HG02623 (cell line): ENCODE measurements around the gene RNF186.
"Not testable (repeated sequence)": the region's sequence is repeated elsewhere in the genome, so short reads cannot be mapped to it uniquely, and the experiment has no call there.

ENCODE experiments used
- ATAC-seq: cut with Tn5 transposase; IDR thresholded peaks from one replicate; pipeline ENCODE4 v1.9.1; 2021; ENCODE audit warnings: moderate library complexity; ENCODE audit not compliant: unreplicated experiment

Gene RNF186

DNA sequence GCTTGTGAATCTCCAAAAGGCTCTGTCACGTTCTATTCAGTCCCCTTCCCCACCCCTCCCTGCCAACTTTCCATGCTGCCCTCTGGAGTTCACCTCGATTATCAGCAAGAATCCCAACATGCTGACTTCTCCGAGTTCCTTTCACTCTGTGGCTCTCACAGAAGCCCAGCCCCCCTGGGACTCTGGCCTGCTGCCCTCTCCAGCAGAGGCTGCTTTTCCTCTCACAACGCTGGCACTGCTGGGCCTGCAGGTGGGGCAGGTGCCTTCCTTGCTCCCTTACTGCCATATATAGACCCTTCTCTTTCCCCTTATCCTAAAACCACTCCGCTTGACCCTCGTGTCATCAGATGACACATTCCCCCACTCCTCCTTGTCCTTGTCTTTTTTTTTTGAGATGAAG is 10.2 kb upstream of the RNF186 start:
- ATAC-seq: no peak

DNA sequence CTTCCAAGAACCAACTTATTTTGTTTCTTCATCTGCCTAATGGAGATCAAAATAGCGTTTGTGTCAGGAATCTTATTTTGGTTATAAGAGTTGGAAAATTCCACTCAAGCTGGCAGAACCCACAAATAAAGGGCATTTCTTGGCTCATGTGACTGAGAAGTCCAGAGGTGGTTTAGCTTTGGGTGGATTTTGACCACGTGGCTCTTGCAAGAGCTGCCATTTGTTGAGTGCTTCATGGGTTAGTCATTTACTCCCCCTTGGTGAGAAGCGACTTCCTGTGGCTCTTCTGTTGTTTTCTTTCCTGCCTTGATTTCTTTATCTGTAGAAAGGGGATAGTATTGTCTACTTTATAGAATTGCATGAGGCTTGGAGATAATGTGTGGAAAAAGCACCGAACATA is 9.5 kb upstream of the RNF186 start:
- ATAC-seq: no peak

DNA sequence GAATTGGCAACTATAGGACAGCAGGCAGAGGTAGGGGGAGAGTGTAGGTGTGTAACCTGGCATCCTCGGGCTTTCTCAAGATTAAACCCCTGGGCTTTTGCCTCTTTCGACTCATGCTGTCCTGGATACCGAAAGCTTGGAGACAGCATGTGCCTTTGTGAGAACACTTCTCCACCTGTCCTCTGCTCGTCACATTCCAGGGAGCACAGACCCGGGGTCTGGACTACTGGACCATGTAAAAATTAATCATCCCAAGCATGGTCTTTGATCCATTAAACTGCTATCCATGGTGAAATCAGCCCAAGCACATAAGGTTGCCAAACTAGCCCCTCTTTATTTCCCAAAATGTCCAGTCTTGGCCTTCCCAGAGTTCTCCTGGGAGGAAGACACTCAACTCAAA is 9.0 kb upstream of the RNF186 start:
- ATAC-seq: no peak

DNA sequence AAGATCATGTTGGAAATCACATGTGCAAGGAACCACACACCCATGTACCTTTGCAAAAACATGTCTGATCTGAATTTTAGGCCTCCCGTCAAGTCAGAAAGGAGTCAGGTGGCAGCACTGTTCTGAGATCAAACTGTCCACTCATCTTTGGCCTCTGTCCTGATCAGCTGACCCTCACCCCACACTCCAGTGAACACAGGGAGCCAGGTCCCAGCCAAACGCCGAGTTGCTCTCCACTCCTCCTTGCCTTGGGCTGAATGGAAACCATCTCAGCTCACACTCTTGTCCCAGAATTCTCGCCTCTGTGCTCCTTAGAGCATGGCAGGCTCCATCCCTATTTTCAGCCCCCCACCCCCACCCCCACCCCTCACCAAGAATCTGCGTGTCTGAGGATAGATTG is 4.6 kb upstream of the RNF186 start:
- no peak for ATAC-seq

DNA sequence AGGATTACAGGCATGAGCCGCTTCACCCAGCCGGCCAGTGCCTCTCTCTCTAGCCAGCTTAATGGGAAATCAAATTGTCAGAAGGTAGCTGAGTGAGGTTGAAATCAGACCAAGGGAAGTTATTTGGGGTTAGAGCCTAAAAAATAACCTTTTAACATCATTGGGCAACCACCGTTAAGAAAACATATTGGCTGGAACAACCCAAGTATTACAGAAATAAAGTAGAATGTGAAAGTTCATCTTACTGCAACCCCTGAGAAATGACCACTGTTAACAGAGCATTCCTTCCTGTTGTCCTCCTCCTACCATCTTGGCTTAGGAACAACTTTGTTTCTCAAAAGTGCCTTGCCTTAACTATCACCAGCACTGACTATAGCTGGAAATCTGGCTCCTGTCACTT is 3.2 kb upstream of the RNF186 start:
- ATAC-seq: no peak

DNA sequence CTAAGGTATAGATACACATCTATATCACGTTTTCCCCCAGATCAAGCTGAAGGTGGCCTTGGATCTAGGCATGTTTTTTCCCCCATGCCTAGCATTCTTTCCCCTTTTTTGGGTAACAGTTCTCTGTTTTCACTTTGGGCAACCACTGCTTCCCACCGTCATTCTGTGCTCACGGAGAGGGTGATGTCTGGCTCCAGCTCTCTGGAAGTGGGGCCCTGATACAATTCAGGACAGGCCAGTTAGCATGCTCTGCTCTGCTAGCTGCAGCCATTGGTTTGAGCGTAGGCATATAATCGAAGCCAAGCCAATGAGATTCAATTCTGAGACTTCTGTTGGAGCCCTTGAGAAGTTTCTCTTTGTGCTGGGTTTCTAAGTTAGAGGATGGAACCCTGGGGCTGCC is 2.1 kb upstream of the RNF186 start:
- ATAC-seq: no peak

DNA sequence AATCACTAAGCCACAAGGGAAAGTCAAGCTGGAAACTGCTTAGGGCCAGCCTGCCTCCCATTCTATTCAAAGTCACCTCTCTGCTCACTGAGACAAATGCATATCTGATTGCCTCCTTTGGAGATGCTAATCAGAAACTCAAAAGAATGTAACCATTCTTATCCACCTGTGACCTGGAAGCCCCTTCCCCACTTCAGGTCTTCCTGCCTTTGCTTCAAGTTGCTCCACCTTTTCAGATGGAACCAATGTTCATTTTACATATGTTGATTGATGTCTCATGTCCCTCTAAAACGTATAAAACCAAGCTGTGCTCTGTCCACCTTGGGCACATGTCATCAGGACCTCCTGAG is 1.6 kb upstream of the RNF186 start:
- ATAC-seq: not testable (repeated sequence)

DNA sequence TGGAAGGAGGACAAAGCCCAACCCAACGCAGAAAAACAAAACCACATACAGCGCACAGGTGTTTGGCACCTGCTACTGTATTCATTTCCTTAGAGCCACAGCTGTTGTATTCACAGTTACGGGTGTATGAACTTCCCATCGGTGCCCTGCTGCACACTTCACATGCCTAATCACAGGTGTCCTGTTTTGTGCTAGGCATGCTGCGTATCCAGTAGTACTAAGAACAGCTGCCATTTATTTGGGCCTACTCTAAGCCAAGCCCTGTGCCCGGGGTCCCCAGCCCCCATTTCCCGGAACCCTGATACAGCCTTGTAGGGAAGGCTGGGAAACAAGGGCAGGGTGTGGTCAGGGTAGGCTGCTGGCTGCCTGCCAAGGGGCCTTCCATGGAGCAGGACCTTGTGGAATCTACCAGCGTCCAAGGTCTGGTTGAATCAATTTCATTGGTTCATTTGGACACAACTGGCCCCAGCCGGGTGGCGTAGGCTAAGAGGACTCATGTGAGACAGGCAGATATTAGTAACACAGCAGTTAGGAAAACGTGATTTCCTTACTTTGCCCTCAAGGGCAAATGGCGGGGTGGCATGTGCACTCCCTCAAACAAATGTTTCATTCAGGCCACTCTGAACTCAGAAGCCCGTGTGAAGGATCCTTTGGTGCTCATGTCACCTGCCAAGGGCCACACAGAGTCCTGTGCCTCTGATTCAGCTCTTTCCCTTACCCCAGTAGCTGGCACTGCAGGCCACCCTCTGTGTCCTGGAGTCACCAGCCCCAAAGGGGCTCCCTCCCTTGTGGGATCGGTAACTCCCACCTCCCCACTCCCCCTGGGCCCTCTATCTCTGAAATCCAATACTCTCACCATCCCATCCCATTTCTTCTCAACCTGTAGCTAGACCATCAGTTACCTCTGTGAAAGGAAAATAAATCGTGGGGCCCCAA is 986 bp upstream of the RNF186 start:
- no peak for ATAC-seq

DNA sequence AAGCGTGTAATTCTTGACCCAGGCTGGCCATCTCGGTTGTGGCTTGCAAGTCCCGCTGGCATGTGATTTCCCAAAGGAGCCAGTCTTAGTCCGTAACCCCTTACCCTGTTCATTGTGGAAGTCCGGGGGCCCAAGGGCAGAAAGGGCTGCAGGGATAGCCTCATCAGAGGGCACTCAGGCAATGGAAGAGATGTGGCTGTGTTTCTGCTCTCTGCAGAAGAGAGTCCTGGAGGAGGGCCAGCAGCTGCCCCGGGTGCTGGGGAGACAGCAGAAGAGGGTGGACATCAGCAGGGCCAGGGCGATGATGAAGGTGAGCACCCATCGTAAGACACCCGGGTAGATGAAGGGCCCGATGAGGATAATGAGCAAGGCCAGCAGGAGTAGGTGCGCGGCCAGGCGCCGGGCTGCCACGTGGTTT is 830 bp downstream of the RNF186 start:
- no peak for ATAC-seq

DNA sequence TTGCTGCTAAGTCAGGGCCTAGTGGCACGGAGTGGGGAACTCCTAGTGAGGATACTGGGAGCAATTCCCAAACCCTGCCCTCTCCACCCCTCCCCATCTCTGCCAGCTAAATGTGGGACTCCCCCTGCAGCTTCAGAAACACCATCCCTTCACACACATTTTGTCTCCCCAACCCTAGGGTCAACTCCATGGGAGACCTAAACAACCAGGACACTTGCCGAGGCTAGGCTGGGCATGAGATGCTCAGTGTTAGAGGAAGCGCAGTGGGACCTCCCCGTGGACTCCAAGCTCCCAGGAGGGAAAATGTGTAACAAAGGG is 1.5 kb downstream of the RNF186 start:
- no peak for ATAC-seq

DNA sequence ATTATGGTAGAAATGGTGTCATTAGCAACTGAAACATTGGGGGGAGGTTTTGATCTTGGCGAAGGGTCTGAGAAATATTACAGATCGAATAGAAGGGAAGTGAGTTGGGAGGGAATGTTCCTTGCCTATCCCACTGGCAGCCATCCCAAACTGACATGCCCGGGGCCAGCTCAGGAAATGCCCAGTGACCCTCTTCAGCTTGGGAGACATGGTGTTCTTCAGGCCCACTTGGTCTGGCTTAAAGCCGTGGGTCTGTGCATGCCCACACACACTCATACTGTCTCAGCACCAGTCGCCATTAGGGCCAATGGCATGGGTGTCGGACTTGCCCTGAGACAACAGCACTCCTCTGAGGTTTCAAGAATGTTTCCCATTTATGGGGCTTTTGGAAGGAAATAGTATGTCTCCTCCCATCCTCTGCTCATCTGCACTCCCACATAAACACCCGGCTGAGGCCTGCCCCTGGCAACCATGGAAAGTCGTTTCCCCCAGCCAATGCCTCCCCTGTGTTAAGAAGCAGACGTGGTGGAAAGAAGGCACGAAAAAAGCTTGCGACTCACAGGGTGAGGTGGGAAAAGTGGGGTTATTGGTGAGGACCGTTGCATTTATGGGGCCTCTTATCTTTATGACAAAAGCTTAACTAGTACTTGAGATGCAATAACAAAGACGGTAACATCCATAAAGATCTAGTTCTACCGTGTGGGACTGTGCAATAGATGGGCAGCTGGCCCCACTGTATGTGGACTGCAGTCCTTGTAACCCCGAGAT is 2.0 kb downstream of the RNF186 start:
- ATAC-seq: no peak

DNA sequence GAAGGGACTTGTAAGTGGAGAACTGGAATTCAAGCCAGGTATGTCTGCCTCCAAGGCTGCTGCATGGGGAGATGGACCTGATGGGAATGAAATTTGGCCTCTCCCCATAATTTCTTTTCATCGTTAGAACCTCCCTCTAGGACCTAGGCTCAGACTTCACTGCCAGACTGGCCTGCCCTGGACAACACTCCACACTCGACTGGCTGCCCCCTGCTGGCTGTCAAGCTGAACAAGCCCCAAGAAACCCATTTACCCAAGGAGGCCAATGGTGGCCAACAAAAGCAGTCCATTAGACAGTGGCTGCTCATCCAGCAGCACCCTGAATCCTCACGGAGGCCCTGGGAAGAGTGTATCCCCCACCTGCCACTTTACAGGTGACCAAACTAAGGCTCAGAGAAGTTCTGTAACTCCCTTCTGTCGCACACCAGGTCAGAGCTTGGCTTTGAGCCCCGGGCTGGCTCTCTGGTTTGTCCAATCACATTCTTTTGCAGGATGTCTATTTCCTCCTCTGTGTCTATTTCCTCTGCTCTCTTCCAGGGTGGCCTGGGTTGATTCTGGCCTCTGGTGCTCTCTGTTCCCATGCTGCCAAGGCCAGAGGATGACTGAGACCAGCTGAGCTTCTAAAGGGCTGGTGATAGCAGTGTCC is 3.8 kb downstream of the RNF186 start:
- no peak for ATAC-seq

DNA sequence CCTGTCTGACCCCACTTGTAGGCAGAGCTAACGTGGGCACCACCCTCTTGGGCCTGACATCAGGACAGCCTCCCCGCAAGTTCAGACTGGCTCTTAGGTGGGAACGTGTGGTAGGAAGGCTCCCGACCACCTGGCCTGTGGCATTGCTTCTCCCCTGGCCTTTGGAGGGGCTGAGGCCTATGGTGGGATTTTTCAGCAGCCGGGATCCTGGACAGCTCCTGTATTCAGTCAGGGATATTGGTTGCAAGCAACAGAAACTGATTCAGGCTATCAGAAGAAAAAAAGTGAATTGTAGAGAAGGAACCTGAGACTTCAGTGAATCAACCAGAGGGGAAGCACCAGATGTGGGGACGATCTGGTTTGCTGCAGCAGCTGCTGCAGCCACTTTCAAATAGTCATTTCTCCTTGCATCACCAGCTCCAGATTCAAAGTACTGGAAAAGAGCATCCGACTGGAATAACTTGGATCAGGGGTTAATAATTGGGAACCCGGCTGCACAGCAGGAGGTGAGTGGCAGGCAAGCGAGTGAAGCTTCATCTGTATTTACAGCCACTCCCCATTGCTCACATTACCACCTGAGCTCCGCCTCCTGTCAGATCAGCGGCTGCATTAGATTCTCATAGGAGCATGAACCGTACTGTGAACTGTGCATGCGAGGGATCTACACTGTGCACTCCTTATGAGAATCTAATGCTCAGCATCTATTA is 5.9 kb downstream of the RNF186 start:
- no peak for ATAC-seq

DNA sequence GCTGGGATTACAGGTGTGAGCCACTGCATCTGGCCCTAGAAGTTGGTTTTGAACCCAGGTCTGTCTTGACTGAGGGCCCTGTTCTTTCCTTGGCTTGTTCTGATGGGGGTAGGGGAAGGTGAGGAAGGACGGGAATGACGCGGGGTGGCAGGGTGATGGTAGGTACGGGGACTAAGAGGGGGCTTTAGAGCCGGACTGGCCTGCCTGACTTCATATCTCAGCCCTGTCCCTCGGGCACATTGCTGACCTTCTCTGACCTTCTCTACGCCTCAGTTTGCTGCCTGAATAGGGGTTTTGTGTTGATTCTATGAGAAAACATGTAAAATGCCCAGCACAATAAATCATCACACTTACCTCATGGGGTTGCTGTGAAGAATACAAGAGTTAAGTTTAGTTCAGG is 6.7 kb downstream of the RNF186 start:
- ATAC-seq: no peak

DNA sequence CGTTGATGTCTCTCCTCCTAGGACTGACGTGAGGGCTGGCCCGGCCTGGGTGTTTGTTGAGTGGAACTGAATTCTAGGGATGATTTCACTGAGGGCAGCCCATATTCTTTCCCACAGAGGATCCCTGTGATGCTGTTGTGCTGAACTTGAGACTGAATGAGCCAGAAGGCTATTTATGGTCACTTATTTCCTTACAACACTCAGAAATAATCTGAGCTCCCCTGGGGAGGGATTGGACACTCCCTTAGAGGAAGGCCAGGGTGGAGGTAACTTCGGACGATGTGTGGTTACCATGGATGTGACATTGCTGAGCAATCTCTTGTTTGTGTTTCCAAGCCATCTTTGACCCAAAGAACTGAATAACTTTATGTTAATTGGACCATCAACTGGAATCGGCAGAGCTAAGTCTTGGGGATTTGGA is 10.2 kb downstream of the RNF186 start:
- no peak for ATAC-seq

DNA sequence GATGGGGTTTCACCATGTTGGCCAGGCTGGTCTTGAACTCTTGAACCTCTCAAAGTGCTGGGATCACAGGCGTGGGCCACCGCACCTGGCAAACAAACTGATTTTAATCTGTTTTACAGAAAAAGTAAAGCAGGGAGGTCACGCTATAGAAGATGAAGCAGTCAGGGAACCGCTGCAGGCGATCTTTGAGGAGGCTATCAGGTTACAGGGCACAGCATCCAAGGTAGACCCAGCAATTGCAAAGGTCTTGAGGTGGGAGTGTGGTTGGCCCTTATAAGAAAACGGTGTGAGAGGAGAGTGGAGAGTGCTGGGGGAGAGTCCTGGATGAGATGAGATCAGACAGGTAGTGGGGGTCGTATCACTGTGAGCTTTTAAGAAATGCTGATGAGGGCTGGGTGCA is 12.8 kb downstream of the RNF186 start:
- no peak for ATAC-seq

DNA sequence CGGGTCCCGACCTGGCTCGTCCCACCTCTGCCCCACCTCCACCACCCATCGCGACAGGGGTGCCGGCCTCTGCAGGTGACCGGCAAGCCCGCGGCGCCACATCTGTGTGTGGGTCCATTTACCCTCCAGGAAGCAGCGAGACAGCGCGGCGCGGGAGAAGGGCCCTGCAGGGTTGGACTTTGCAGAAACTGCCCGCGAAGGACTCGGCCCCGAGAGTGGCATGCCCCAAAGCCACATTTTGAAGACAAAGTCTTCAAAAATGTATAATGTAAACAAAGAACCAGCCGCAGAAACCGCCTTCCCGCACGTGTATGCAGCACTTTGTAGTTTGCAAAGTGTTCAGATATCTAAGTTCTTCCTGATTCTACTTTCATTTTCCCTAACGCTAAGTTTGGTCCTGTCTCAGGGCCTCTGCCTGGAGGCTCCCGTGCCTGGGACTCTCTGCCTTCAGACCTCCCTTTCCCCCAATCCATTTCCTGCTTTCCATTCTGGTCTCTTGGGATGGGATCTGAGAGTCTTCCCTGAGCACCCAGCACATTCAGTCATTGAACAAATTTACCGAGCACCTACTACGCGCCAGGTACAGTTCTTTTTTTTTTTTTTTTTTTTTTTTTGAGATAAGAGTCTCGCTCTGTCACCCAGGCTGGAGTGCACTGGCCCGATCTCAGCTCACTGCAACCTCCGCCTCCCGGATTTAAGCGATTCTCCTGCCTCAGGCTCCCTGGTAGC is 14.8 kb downstream of the RNF186 start:
- peak; percentile 42 for ATAC-seq

DNA sequence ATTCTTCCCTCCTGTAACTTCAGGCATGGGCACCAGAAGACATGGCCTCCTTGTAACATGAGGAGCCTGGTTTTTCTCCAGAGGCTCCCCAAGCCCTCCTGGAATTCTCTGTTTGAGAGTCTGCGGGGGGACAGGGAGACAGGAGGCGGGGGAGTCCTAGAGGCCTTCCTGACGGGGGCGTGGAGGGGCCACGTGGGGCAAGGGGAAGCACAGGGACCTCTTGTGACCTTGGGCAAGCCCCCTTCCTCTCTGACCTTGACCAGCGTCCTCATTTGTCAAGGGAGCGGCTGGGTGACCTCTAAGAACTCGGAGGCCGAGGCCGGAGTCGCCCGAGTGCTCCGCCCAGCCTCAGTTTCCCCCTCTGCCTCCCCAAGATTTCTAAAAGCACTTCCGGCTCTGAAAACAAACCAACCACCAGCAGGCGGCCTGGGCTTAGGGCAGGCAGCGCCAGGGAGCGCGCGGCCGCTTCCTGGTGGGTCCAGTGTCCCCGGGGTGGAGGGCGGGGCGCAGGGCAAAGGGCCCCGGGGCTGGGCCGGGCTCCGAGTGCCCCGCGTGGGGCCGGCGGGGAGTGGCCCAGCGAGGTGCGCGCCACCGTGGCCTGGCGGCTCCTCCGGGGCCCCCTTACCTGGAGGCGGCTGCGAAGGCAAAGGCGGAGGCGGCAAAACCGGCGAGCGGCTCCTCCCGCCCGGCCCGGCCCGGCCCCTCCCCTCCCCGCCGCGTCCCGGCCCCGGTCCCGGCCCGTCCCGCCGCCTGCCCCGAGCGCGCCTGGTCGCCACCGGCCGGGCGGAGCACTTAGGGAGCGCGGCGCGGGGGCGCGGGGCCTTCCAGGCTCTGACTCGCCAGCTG is 15.6 kb downstream of the RNF186 start, which contains the start of gene TMCO4:
Gene TMCO4 (minus strand): TSS at position 687 of the 846 bp plus-strand sequence. CDS start 19,158 bp downstream, outside the sequence.
- ATAC-seq: peak; percentile 63

DNA sequence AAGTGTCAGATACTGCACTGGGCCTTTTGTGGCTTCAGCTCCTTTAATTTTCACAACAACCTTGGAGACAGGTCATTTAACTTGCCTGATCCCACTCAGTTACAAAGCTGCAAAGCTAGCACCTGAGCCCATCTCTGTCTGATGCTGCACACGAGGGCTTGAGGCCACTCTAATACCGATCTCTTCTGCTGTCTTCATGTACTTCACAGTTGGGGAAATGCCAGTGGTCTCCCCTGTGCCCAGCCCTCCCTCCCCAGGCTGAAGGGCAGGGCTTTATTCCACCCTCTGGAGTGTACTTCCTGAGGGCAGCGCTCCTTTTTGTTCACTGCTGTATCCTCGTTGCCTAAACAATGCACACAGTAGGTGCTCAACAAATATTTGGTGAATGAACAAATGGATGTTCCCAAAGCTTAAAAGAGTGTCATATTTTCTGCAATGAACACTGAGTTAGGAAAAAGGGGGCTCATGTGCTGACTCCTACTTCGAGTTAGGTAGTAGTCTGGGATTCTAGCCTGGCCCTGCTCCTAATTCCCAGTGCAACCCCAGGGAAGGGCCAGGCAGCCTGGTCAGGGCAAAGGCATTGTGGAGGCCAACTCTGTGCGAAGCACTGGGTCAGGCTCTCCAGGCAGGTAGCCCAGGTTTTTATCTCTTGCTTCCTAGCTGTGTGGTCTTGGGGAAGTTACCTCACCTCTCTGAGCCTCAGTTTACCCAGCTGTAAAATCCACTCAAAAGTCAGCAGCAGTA is 16.4 kb downstream of the RNF186 start:
- no peak for ATAC-seq
